Measurements from ENCODE around the gene TBC1D4.
A peak's percentile ranks its signal among the peaks of the same experiment; 100 is the strongest.

The TBC1D4 gene, protein sequence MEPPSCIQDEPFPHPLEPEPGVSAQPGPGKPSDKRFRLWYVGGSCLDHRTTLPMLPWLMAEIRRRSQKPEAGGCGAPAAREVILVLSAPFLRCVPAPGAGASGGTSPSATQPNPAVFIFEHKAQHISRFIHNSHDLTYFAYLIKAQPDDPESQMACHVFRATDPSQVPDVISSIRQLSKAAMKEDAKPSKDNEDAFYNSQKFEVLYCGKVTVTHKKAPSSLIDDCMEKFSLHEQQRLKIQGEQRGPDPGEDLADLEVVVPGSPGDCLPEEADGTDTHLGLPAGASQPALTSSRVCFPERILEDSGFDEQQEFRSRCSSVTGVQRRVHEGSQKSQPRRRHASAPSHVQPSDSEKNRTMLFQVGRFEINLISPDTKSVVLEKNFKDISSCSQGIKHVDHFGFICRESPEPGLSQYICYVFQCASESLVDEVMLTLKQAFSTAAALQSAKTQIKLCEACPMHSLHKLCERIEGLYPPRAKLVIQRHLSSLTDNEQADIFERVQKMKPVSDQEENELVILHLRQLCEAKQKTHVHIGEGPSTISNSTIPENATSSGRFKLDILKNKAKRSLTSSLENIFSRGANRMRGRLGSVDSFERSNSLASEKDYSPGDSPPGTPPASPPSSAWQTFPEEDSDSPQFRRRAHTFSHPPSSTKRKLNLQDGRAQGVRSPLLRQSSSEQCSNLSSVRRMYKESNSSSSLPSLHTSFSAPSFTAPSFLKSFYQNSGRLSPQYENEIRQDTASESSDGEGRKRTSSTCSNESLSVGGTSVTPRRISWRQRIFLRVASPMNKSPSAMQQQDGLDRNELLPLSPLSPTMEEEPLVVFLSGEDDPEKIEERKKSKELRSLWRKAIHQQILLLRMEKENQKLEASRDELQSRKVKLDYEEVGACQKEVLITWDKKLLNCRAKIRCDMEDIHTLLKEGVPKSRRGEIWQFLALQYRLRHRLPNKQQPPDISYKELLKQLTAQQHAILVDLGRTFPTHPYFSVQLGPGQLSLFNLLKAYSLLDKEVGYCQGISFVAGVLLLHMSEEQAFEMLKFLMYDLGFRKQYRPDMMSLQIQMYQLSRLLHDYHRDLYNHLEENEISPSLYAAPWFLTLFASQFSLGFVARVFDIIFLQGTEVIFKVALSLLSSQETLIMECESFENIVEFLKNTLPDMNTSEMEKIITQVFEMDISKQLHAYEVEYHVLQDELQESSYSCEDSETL (N-terminal part only)

DNA sequence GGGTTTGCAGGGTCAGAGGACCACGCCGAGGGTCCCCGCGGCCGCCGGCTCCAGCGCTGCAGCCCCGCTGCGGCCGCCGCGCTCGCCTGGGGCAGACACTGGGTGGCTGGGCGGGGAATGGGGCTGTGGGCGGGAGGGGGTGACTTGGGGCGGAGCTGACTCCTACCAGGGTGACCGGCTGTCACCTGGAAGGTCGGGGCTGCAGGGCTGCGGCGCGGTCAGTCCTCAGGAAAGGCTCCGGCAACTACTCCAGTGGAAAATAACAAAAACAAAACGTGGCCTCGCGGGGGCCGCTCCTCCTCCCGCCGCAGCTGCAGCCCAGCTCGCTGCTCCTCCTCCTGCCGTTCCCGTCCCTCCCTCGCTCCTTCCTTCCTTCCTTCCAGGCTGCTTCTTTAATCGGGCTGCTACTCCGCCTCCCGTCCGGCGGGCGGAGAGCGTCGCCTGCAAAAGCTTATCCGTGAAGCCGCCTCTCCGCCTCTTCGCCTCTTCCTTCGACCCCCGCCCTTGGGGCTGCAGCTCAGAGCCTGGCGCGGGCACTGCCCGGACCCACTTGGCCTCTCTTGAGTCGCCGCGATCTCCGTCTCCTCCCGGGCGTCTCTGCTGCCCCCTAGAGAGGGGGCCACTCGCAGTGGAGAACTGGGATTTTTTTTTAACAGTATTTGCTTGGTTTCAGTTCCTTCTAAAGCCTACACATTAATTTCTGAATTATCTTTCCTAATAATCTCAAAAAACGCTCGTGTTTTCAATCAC lies at the start of gene TBC1D4:
Gene TBC1D4, minus strand, starts transcription at position 100 of the 750 bp plus-strand sequence. CDS start 402 bp downstream, outside the sequence.
- ATAC-seq (peak; percentile 75), DNase-seq (peak; percentile 79)

DNA sequence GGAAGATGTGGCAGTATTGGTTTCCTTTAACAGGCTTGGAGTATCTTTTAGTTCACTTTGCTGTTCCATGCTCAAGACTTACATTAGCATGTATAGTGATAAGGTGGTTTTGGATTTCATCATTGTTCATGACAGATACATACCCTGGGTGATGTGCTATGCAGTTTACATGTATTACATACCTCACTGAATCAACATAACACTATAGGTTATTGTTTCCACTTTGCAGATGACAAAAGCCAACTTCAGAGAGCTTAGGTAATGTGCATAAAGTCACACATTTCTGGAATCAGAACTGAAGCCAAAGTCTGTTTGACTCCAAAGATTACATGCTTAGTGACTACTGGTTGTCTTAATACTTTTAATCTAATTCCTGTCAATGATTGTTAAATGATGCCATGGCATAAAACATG lies 48.6 kb upstream of the TBC1D4 start:
- peak; percentile 77 for ATAC-seq
- no peak for DNase-seq

DNA sequence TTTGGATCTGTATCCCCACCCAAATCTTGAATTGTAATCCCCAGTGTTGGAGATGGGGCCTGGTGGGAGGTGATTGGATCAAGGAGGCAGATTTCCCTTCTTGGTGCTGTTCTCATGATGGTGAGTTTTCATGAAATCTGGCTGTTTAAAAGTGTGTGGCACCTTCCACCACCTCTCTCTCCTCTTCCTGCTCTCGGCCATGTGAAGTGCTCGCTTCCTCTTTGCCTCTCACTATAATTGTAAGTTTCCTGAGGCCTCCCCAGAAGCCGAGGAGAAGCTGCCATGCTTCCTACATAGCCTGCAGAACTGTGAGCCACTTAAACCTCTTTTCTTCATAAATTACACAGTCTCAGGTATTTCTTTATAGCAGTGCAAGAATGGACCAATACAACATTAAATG lies 40.0 kb upstream of the TBC1D4 start:
- no peak for ATAC-seq
- no peak for DNase-seq

DNA sequence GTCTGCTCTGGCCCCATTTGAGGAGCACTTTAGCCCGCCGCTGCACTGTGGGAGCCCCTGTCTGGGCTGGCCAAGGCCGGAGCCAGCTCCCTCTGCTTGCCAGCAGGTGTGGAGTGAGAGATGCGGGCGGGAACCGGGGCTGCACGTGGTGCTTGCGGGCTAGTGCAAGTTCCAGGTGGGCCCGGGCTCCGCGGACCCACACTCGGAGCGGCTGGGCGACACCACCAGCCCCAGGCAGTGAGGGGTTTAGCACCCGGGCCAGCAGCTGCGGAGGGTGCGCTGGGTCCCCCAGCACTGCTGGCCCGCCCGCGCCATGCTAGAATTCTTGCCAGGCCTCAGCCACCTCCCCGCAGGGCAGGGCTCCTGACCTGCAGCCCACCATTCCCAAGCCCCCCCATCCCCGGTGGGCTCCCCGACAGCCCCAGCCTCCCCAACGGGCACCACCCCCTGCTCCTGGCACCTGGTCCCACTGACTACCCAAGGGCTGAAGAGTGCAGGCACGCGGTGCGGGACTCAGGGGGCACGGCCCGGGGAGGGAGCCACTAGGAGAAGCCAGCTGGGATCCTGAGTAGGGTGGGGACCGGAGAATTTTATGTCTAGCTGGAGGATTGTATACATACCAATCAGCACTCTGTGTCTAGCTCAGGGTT lies 36.6 kb upstream of the TBC1D4 start:
- ATAC-seq (no peak), DNase-seq (no peak)

DNA sequence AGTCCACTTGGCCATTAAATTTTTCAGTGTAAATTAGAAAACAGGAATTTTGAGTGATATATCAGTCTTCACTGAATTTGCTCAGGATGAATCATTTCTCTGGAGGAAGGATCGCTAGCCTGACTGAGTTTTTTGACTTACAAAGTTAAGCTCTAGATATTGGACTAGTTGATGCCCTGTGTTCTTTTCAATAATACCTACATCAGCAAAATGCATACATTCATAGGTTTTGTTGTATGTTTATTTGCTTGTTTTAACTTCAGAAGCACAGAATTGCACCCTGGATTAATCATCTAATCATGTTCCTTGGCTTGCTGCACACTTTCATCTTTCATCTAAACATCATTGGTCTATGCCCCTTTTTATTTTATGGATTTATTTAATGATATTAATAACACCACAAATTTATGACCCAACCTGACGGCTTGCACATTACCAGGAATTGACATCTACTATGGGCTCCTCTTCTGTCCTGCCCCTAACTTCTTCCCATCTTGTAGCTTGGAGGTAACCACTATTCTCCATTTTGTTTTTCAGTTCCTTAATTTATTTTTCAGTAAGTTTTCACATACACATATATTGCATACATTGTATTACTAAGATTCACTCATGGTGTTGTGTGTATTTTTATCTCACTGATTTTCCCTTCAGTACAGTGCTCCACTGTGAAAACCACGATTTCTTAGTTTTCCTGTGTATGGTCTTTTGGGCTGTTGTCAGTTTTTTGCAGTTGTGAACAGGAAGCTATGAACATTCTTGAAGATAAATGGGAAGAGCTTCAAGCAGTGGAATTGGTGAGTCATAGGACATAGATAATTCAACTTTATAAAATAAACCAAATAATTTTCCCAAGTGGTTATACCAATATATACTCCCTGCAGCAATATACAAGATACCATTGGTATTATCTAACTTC lies 32.4 kb upstream of the TBC1D4 start:
- no peak for ATAC-seq
- DNase-seq, result no peak

DNA sequence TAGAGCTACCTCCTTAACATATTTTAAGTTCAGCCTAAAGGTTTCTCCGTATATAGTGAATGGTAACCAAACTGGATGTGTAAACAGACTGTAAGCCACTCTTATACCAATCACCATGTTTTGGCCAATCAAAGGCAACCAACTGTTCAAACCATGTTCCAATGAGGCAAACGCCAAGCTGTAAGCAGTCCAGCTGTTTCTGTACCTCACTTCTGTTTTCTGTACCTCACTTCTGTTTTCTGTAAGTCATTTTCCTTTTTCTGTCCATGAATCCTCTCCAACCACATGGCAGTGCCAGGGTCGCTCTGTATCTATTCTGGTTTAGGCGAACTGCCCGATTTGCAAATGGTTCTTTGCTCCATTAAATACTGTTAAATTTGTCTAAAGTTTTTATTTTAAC lies 31.3 kb upstream of the TBC1D4 start:
- DNase-seq (no peak), ATAC-seq (no peak)

DNA sequence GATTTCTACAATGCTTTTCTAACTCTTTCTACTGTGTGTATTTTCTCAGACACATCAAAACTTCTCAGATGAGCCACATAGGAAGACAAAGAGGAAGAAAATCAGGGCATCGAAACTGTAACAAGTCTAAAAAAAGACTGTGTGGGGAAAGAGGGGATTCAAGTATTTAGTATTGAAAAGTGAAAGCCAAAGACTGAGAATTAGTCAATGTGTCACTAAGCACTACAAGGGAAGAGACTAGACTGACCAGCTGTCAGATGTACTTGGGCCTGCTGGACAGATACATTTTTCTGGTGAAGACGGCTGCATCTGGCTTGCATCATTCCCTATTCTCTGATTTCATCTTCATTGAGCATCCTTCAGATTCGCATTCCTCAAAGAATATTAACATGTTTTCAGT lies 30.3 kb upstream of the TBC1D4 start:
- DNase-seq (no peak), ATAC-seq (no peak)

DNA sequence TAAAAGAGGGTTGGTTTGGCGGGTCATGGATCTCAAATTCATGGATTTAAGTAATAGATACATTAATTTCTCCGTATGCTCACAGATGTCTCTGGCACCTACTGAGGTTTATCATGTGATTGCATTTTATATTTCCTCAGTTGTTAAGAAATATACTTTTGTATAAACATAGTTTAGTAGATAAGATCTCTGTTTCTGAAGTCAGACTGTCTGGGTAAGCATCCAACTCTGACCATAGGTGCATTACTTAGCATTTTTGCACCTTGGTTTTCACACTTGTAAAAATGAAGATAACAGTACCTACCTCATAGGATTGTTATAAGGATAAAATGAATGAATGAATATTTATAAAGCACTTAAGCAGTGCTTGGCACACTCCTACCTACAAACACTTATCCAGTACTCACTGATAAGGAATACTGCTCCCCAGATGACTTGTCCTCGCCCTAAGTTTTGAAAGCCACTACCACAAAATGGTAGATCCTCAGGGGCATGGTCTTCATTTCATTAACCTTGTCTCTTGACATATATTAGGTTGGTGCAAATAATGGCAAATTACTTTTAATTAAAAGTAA lies 29.2 kb upstream of the TBC1D4 start:
- ATAC-seq (no peak), DNase-seq (no peak)

DNA sequence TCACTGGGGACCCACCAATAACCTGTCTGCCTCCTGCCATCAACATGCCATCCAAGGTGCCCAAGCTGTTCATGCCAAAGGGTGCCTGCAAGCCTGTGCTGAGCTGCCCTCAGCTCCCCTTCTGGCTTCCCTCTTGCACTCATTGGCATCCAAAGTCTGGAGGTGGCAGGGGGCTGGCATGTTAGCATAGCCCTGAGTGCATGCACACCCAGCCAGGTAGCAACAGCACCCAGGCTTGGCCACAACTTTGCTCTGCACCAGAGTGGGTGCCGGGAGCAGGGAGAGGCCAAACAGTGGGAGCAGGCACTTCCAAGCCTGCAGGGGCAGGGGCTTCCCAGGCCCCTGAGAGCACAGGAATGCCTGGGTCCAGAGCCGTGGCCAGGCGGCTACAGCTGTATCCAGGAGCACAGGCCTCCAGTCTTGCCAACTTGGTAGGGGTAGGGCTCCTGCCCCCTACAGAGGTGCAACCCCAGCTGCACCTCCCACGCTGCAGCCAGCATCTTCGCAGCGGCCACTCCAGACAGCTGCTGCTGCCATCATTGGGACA lies 26.1 kb upstream of the TBC1D4 start:
- no peak for ATAC-seq
- DNase-seq, result no peak

DNA sequence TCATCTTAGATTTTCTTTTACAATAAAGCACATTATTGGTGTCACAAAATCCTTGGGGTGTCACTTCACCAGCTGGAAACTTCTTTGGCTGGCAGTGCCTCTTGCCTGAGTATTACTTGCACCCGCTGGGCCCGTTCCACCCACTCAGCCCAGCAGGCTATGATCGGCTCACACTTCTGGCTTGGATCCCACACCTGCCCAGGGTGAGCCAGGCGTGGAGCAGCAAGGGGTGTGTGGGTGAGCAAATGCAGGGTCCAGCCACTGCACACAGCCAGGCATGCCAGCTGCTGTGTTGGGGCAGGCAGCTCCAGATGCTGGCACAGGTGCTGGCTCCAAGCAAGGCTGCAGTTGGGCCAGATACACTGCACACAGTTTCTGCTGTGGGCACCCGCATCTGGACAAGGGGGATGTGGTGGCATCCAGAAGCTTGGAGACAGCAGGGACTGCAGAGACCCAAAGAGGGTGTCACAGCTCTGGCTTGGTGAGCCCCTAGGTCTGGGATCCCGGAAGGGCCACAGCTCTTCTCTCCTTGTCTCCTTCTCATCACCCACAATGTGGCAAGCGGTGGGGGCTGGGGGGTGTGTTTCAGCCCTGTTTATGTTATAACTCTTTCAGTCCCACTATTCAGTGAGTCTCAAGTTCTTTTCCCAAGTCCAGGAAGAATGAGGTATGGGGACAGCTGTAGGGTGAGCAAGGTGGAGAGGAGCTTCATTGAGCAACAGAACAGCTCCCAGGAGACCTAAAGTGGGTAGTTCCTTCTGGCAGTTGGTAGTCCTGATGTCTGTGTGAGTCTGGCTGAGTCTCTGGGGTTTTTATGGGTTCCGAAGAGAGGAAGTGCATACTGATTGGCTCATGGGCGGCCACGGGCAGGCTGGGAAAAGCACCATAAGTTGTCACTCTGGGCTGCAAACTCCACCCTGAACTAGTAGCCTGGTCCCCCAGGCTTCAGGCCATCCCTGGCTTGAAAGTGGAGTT lies 25.3 kb upstream of the TBC1D4 start:
- ATAC-seq (peak; percentile 8), DNase-seq (no peak)

DNA sequence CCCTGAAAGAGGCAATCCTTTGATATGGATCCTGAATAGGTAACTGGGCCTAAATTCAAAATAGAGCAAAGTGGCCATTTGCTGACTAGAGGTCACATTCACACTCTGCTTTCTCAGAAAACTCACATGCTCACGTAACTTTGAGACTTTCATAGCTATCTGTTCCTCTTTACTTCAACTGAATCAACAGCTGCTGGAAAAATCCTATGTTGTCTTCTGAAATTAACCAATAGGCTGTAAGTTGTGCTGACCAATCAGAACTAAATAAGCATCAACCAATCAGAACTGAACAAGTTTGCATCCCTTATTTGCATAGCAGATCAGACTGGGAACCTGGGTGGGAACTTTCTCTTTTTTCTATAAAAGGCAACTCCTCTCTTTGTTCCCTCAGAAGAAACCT lies 24.0 kb upstream of the TBC1D4 start:
- ATAC-seq (no peak), DNase-seq (no peak)

DNA sequence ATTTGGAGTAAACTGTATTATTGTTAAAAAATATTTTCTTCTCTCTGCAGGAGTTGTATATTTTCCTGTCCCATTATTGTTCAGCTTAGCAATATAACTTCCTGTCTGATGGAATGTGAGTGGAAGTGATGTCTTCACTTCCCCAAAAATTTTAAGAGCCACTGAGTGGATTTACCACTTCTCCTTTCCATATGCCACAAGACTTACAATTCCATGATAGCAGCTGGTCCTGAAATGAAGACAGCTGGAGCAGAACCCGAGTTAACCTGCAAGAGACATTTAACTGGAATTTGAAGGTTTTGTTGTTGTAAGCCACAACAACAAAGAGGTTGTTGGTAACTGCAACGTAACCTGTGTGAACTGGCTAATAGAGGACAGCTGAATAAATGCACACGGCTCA lies 23.4 kb upstream of the TBC1D4 start:
- DNase-seq (no peak), ATAC-seq (no peak)

DNA sequence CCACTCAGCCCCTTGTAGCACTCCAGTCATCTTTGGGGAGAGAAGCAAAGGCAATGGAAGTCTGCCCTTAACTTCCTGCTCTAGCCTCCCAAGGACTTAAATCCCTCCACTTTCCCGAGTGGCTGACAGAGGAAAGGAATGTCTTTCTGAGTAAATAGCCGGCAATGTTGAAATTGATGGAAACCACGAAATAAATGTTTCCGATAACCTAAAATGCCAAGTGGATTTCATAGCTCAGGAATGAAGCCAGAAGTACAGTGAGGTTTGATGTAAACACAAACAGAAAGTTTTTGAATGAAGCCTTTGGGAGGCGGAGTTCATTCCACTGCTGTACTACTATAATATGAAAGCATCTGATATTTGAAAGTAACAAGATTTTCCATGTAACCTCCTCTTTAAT lies 14.0 kb upstream of the TBC1D4 start:
- DNase-seq (no peak), ATAC-seq (no peak)

DNA sequence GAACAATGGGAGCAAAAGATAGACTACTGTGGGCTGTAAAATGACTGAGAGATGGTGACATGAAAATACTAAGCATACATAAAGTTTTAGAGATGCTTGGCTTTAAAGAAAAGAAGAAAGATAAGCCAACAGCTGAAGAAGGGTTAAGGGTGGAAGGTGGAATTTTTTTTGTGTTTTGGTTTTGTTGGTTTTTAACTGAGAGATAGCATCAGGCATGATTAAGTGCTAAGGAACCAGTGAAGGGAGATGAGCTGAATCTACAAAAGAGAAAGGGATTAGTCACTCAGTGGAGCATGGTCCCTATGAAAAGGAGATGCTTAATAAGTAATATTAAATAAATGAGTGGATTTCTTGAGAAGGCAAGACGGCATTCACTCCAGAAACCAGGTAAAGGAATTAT lies 12.5 kb upstream of the TBC1D4 start:
- DNase-seq (no peak), ATAC-seq (no peak)

DNA sequence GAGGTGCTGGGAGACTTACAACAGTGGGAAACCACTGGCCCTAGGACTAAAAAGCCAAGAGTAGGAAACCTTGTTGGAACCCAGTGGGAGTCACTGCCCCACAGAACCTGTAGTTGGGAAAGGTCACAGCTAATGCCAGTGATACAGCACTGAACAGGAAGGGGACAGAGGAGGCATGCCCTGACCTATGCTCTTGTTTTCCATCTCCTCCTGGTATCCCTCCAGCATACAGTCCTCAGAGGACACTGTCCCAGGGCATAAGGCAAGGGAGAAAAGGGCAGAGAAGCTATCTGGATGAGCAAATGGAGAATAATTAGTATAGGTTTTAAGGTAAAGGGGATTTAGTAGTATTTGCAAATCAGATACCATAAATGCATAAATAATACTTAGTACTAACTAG lies 11.2 kb upstream of the TBC1D4 start:
- ATAC-seq (no peak), DNase-seq (no peak)

DNA sequence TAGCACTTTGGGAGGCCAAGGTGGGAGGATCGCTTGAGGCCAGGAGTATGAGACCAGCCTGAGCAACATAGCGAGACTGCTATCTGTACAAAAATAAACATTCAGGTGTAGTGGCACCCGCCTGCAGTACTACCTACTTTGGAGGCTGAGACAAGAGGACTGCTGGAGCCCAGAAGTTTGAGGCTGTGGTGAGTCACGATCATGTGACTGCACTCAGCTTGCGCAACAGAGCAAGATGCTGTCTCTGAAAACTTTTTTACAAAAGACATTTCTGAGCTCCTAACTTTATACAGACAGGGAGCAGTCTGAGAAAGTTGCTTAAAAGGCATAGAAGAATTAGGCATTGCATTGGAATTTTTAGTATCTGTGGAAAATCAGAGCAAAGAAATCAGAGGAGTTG lies 10.4 kb upstream of the TBC1D4 start:
- DNase-seq, result no peak

DNA sequence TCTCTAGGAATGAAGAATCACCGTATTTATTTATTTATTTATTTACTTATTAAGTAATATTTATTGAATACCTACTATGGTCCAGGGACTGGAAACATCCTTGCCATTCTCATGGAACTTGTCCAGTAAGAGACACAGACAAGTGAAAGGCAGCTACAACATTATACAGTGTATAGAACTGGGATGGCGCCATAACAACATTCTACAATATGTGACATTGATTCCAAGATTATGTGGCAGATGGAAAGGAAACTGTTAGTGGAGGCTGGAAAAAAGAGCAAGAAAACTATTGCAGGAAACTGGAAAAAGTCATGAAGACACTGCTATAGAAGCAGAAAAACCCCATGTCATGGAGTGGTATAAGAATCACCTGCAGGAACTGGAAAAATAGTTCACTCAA lies 9.4 kb upstream of the TBC1D4 start:
- DNase-seq, result no peak
- ATAC-seq, result no peak

More for the DNA sequence above, 10.4 kb upstream of the TBC1D4 start:
- ATAC-seq, result no peak

DNA sequence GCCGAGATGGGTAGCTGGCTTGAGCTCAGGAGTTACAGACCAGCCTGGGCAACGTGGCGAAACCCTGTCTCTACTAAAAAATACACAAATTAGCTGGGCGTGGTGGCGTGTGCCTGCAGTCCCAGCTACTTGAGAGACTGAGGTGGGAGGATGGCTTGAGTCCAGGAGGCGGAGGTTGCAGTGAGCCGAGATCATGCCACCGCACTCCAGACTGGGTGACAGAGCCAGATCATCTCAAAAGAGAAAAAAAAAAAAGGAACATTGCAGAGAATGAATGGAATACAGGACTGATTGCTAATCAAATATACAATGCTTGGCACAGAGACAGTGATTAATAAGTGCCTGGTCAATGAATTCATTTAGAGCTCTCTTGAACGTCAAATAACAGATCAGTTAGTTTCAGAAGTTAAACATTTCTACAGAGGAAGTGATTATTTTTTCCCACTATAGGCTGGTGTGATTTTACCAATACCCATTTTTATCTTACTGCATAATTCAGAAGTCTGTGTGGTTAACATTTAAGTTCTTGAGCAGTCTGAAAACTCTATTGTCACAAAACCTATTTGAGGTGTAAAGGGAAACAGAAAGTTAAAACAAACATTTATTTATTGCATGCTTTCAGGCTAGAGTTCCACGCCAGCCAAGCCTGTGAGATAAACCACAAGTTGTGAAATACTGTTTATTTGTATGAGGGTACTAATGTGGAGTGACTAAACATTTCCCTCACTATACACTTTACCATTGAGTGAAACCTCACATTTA lies 7.7 kb upstream of the TBC1D4 start:
- ATAC-seq (peak; percentile 57), DNase-seq (no peak)

Data from stimulated activated naive CD8-positive, alpha-beta T cell treated with anti-CD3 and anti-CD28 coated beads, Interleukin-15, Interleukin-2, amounts not matched to agents 100 U/mL and 50 U/mL, for 24 hours (primary cell).